Measurements from ENCODE around the gene EPHB1.

The EPHB1 gene

DNA sequence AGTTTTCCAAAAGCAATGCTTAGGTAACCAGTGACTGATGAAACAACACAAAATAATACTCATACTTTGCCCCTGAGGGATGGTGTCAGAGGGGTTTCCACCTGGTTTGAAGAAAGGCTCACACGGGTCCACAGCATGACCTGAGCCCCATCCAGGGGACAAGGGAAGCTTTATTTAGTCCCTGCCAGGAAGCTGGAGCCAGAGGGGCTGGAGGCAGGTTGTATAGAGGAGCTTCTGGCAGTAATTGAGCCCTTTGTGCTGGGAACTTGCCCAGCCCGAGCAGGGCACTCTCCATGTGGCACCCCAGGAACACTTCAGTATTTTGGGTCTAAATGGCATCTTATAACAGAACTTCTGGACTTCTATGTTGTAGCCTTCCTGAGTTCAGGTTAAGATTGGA, 39.2 kb upstream of the EPHB1 start:
- Histone ChIP-seq H3K9me3 (ENCODE audit: control insufficient read depth, low read length) (peaks cover 3% of the 10 kb centered on the region), H3K4me3 (ENCODE audit: insufficient read depth in 1 of 2, low read depth in 1 of 2, low read length in 2 of 2) (no peak overlapping the region), H3K18ac (ENCODE audit: low read depth in 1 of 2, low read length in 2 of 2) (no peak overlapping the region), H3K36me3 (ENCODE audit: control insufficient read depth in 1 of 2, insufficient read depth in 2 of 2, low read depth in 1 of 2, low read length in 2 of 2) (no peaks in the 10 kb centered on the region), H2AFZ (ENCODE audit: low read depth, low read length) (no peak overlapping the region), H2BK15ac (ENCODE audit: low read depth, poor library complexity, severe bottlenecking) (no peak overlapping the region), H3K27me3 (ENCODE audit: control insufficient read depth in 1 of 2, insufficient read depth in 1 of 2, low read length in 2 of 2) (peaks cover 25 to 34% of the 10 kb centered on the region in 2 experiments), H2BK12ac (ENCODE audit: low read length in 2 of 2) (no peak overlapping the region), H4K8ac (ENCODE audit: low read length) (no peak overlapping the region), H2AK5ac (ENCODE audit: low read length, severe bottlenecking) (no peak overlapping the region), H3K9ac (ENCODE audit: low read length) (no peak overlapping the region), H3K27ac (ENCODE audit: low read length, poor library complexity, severe bottlenecking) (no peak overlapping the region), H3K4ac (ENCODE audit: low read depth in 1 of 2, low read length in 2 of 2) (no peak overlapping the region), H3K23ac (ENCODE audit: low read length in 2 of 2) (no peak overlapping the region), H3K79me1 (replicated peaks; ENCODE audit: low read length, poor library complexity, severe bottlenecking) (no peaks in the 10 kb centered on the region), H3K4me1 (ENCODE audit: control insufficient read depth, insufficient read depth, low read depth, low read length) (no peaks in the 10 kb centered on the region), H4K91ac (ENCODE audit: low read length) (no peak overlapping the region), H2BK5ac (ENCODE audit: low read depth, low read length, poor library complexity, severe bottlenecking) (no peak overlapping the region), H3K4me2 (ENCODE audit: low read length, poor library complexity, severe bottlenecking) (no peak overlapping the region), H2BK120ac (ENCODE audit: low read depth, low read length) (no peak overlapping the region), H3K14ac (ENCODE audit: low read length in 2 of 2) (no peak overlapping the region)
- no peak for DNase-seq
- 54% methylated on average over 2 of the region's 2 CpGs for WGBS

GRCh38 chr3:134757549-134758069, 37.5 kb upstream of the EPHB1 start:
- no peaks in the 10 kb centered on the region for H3K9me3 ChIP-seq (ENCODE audit: control insufficient read depth, low read length)

DNA sequence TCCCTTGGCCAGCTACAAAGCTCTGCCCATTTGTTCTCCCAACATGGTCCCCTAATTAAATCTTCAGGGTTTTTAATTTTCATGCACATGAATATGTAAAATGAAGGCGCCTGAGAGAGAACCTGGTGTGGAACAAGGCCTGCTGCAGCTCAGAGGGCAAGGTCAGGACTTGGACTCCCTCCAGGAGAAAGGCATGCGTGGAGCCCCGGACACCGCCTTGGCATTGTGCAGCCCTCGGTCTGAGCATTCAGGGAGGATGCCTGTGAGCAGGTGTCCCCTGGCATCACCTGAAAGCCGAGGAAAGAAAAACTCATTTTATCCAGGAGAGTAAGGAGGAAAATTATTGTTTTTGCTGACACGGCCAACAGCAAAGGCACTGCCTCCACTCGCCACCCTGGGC, 33.8 kb upstream of the EPHB1 start:
- 74% methylated on average over 7 of the region's 8 CpGs for WGBS
- Histone ChIP-seq H2AK5ac (ENCODE audit: low read length, severe bottlenecking) (no peak overlapping the region), H4K8ac (ENCODE audit: low read length) (no peak overlapping the region), H3K9me3 (ENCODE audit: control insufficient read depth, low read length) (peaks cover 13% of the 10 kb centered on the region), H2BK120ac (ENCODE audit: low read depth, low read length) (no peak overlapping the region), H3K4me3 (ENCODE audit: insufficient read depth in 1 of 2, low read depth in 1 of 2, low read length in 2 of 2) (no peak overlapping the region), H2AFZ (ENCODE audit: low read depth, low read length) (no peak overlapping the region), H3K4me1 (ENCODE audit: control insufficient read depth, insufficient read depth, low read depth, low read length) (no peaks in the 10 kb centered on the region), H3K36me3 (ENCODE audit: control insufficient read depth in 1 of 2, insufficient read depth in 2 of 2, low read depth in 1 of 2, low read length in 2 of 2) (no peaks in the 10 kb centered on the region), H3K4ac (ENCODE audit: low read depth in 1 of 2, low read length in 2 of 2) (no peak overlapping the region), H2BK12ac (ENCODE audit: low read length in 2 of 2) (no peak overlapping the region), H4K91ac (ENCODE audit: low read length) (no peak overlapping the region), H3K18ac (ENCODE audit: low read depth in 1 of 2, low read length in 2 of 2) (no peak overlapping the region), H2BK5ac (ENCODE audit: low read depth, low read length, poor library complexity, severe bottlenecking) (no peak overlapping the region), H3K79me1 (replicated peaks; ENCODE audit: low read length, poor library complexity, severe bottlenecking) (no peaks in the 10 kb centered on the region), H3K4me2 (ENCODE audit: low read length, poor library complexity, severe bottlenecking) (no peak overlapping the region), H3K27ac (ENCODE audit: low read length, poor library complexity, severe bottlenecking) (no peak overlapping the region), H3K23ac (ENCODE audit: low read length in 2 of 2) (no peak overlapping the region), H3K27me3 (ENCODE audit: control insufficient read depth in 1 of 2, insufficient read depth in 1 of 2, low read length in 2 of 2) (peaks cover 14 to 27% of the 10 kb centered on the region in 2 experiments), H2BK15ac (ENCODE audit: low read depth, poor library complexity, severe bottlenecking) (no peak overlapping the region), H3K14ac (ENCODE audit: low read length in 2 of 2) (no peak overlapping the region), H3K9ac (ENCODE audit: low read length) (no peak overlapping the region)
- DNase-seq: no peak

More at GRCh38 chr3:134757549-134758069, 37.5 kb upstream of the EPHB1 start:
- Histone ChIP-seq H4K8ac (ENCODE audit: low read length) (no peak overlapping the region), H3K9ac (ENCODE audit: low read length) (no peak overlapping the region), H4K91ac (ENCODE audit: low read length) (no peak overlapping the region), H3K79me1 (replicated peaks; ENCODE audit: low read length, poor library complexity, severe bottlenecking) (no peaks in the 10 kb centered on the region), H2BK120ac (ENCODE audit: low read depth, low read length) (no peak overlapping the region), H3K14ac (ENCODE audit: low read length in 2 of 2) (no peak overlapping the region), H2BK15ac (ENCODE audit: low read depth, poor library complexity, severe bottlenecking) (no peak overlapping the region), H3K4me2 (ENCODE audit: low read length, poor library complexity, severe bottlenecking) (no peak overlapping the region), H3K4ac (ENCODE audit: low read depth in 1 of 2, low read length in 2 of 2) (no peak overlapping the region), H3K27me3 (ENCODE audit: control insufficient read depth in 1 of 2, insufficient read depth in 1 of 2, low read length in 2 of 2) (peaks cover 25 to 36% of the 10 kb centered on the region in 2 experiments), H2AFZ (ENCODE audit: low read depth, low read length) (no peak overlapping the region), H3K4me3 (ENCODE audit: insufficient read depth in 1 of 2, low read depth in 1 of 2, low read length in 2 of 2) (no peak overlapping the region), H2AK5ac (ENCODE audit: low read length, severe bottlenecking) (no peak overlapping the region), H3K4me1 (ENCODE audit: control insufficient read depth, insufficient read depth, low read depth, low read length) (no peaks in the 10 kb centered on the region), H2BK5ac (ENCODE audit: low read depth, low read length, poor library complexity, severe bottlenecking) (no peak overlapping the region), H3K23ac (ENCODE audit: low read length in 2 of 2) (no peak overlapping the region), H2BK12ac (ENCODE audit: low read length in 2 of 2) (no peak overlapping the region), H3K18ac (ENCODE audit: low read depth in 1 of 2, low read length in 2 of 2) (no peak overlapping the region), H3K36me3 (ENCODE audit: control insufficient read depth in 1 of 2, insufficient read depth in 2 of 2, low read depth in 1 of 2, low read length in 2 of 2) (no peaks in the 10 kb centered on the region), H3K27ac (ENCODE audit: low read length, poor library complexity, severe bottlenecking) (no peak overlapping the region)
- 67% methylated on average over 3 of the region's 3 CpGs for WGBS
- no peak for DNase-seq

- Histone ChIP-seq H3K27me3 (ENCODE audit: control insufficient read depth in 1 of 2, insufficient read depth in 1 of 2, low read length in 2 of 2) (peaks cover 7 to 24% of the 10 kb centered on the region in 2 experiments), H2BK120ac (ENCODE audit: low read depth, low read length) (no peak overlapping the region), H2BK12ac (ENCODE audit: low read length in 2 of 2) (no peak overlapping the region), H3K79me1 (replicated peaks; ENCODE audit: low read length, poor library complexity, severe bottlenecking) (no peaks in the 10 kb centered on the region), H3K23ac (ENCODE audit: low read length in 2 of 2) (no peak overlapping the region), H3K4ac (ENCODE audit: low read depth in 1 of 2, low read length in 2 of 2) (no peak overlapping the region), H3K4me1 (ENCODE audit: control insufficient read depth, insufficient read depth, low read depth, low read length) (no peaks in the 10 kb centered on the region), H2BK5ac (ENCODE audit: low read depth, low read length, poor library complexity, severe bottlenecking) (no peak overlapping the region), H3K18ac (ENCODE audit: low read depth in 1 of 2, low read length in 2 of 2) (no peak overlapping the region), H2BK15ac (ENCODE audit: low read depth, poor library complexity, severe bottlenecking) (no peak overlapping the region), H3K36me3 (ENCODE audit: control insufficient read depth in 1 of 2, insufficient read depth in 2 of 2, low read depth in 1 of 2, low read length in 2 of 2) (no peaks in the 10 kb centered on the region), H4K8ac (ENCODE audit: low read length) (no peak overlapping the region), H2AK5ac (ENCODE audit: low read length, severe bottlenecking) (no peak overlapping the region), H3K9ac (ENCODE audit: low read length) (no peak overlapping the region), H3K14ac (ENCODE audit: low read length in 2 of 2) (no peak overlapping the region), H3K4me3 (ENCODE audit: insufficient read depth in 1 of 2, low read depth in 1 of 2, low read length in 2 of 2) (no peak overlapping the region), H2AFZ (ENCODE audit: low read depth, low read length) (no peak overlapping the region), H3K4me2 (ENCODE audit: low read length, poor library complexity, severe bottlenecking) (no peak overlapping the region), H4K91ac (ENCODE audit: low read length) (no peak overlapping the region), H3K27ac (ENCODE audit: low read length, poor library complexity, severe bottlenecking) (no peak overlapping the region), H3K9me3 (ENCODE audit: control insufficient read depth, low read length) (peaks cover 13% of the 10 kb centered on the region)
- 86% methylated on average over 4 of the region's 4 CpGs for WGBS
- no peak for DNase-seq
Observed at GRCh38 chr3:134762016-134762415, 33.0 kb upstream of the EPHB1 start.
